ENCODE data around the gene GSTM1. TPM values are rescaled to one million over a fixed set of nuclear protein-coding genes. Genes with fewer than 3 reads are reported as not detected.
"Not testable (repeated sequence)": the region's sequence is repeated elsewhere in the genome, so short reads cannot be mapped to it uniquely, and the experiment has no call there.

The GSTM1 gene
- total RNA-seq, 1 donor from 2014 or later, result 13.8 TPM

DNA sequence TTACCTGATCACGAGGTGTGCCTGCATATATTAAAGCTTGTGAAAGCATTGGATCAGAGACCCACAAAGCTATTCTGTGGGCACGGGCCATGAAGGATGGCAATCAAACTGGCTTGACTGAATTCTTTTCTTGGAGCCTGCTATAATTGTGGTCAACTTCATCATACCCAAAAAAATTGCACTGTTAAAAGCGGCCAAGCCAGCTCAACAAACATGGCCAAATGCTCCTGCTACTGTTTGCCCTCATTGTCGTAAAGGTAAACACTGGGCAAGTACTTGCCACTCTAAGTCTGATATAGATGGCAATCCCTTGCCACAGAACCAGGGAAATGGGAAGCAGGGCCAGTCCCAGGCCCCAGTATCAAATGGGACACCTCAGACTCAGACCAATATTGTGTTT is 17.8 kb downstream of the GSTM1 start:
- Mint-ChIP-seq H3K27ac (no peak overlapping the region), H3K4me3 (no peak overlapping the region), H3K4me1 (no peaks in the 10 kb centered on the region), H3K9me3 (peaks cover 27% of the 10 kb centered on the region), H3K27me3 (ENCODE audit: insufficient read depth, low read depth) (peaks cover 5% of the 10 kb centered on the region), H3K36me3 (peaks cover 5% of the 10 kb centered on the region)
- no peak for DNase-seq (ENCODE audit: low spot score)
- no peaks in the 10 kb centered on the region for H3K4me1 ChIP-seq
- H3K36me3 ChIP-seq, result no peaks in the 10 kb centered on the region
- no peak overlapping the region for H3K27ac ChIP-seq
- no peak overlapping the region for H2AFZ ChIP-seq (replicated peaks)
- no peak overlapping the region for H3K4me2 ChIP-seq
- no peaks in the 10 kb centered on the region for H3K79me2 ChIP-seq (ENCODE audit: low read depth)
- no peaks in the 10 kb centered on the region for H3K27me3 ChIP-seq
- H4K20me1 ChIP-seq (ENCODE audit: low read depth), result no peaks in the 10 kb centered on the region
- TF ChIP-seq EZH2 (IDR thresholded peaks at IDR 0.05), result no peak
- no peak for TF ChIP-seq EZH2phosphoT487 (IDR thresholded peaks at IDR 0.05)
- TF ChIP-seq, protein P1, sequence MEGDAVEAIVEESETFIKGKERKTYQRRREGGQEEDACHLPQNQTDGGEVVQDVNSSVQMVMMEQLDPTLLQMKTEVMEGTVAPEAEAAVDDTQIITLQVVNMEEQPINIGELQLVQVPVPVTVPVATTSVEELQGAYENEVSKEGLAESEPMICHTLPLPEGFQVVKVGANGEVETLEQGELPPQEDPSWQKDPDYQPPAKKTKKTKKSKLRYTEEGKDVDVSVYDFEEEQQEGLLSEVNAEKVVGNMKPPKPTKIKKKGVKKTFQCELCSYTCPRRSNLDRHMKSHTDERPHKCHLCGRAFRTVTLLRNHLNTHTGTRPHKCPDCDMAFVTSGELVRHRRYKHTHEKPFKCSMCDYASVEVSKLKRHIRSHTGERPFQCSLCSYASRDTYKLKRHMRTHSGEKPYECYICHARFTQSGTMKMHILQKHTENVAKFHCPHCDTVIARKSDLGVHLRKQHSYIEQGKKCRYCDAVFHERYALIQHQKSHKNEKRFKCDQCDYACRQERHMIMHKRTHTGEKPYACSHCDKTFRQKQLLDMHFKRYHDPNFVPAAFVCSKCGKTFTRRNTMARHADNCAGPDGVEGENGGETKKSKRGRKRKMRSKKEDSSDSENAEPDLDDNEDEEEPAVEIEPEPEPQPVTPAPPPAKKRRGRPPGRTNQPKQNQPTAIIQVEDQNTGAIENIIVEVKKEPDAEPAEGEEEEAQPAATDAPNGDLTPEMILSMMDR (IDR thresholded peaks at IDR 0.05), result no peak
- no peak overlapping the region for H3K9ac ChIP-seq
- no peak overlapping the region for H3K4me3 ChIP-seq
- no peaks in the 10 kb centered on the region for H3F3A ChIP-seq (ENCODE audit: low read depth)
- no peaks in the 10 kb centered on the region for H3K9me3 ChIP-seq (ENCODE audit: low read depth)

DNA sequence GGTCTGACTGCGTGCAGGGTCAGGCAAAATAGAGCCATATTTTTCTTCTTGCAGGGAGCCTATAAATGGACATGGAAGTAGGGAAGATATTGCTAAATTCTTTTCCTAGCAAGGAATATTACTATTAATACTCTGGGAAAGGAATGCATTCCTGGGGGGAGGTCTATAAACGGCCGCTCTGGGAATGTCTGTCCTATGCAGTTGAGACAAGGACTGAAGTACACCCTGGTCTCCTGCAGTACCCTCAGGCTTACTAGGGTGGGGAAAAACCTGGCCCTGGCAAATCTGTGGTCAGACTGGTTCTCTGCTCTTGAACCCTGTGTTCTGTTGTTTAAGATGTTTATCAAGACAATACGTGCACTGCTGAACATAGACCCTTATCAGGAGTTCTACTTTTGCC is 21.3 kb downstream of the GSTM1 start:
- not testable (repeated sequence) for H3K4me1 ChIP-seq; H3K4me1 Mint-ChIP-seq; H3K36me3 Mint-ChIP-seq; H3K4me3 ChIP-seq; DNase-seq (ENCODE audit: low spot score); H3K4me2 ChIP-seq; H3K36me3 ChIP-seq; H3K4me3 Mint-ChIP-seq; H3F3A ChIP-seq (ENCODE audit: low read depth); H3K27me3 ChIP-seq; H4K20me1 ChIP-seq (ENCODE audit: low read depth); H3K79me2 ChIP-seq (ENCODE audit: low read depth); H3K27me3 Mint-ChIP-seq (ENCODE audit: insufficient read depth, low read depth); H2AFZ ChIP-seq (replicated peaks); H3K27ac Mint-ChIP-seq; H3K9me3 ChIP-seq (ENCODE audit: low read depth); H3K9ac ChIP-seq; H3K27ac ChIP-seq
- H3K9me3 Mint-ChIP-seq, result peaks cover 19% of the 10 kb centered on the region

GRCh38 chr1:109709822-109710221 is 22.2 kb downstream of the GSTM1 start:
- H3K9me3 Mint-ChIP-seq, result peaks cover 12% of the 10 kb centered on the region
- H3K9me3 ChIP-seq (ENCODE audit: low read depth); H2AFZ ChIP-seq (replicated peaks); H3K4me3 Mint-ChIP-seq; H3K36me3 ChIP-seq; H3K36me3 Mint-ChIP-seq; H3K9ac ChIP-seq; H3K27me3 ChIP-seq; H4K20me1 ChIP-seq (ENCODE audit: low read depth); H3K4me1 ChIP-seq; H3K4me3 ChIP-seq; H3K4me2 ChIP-seq; DNase-seq (ENCODE audit: low spot score); H3K27ac ChIP-seq; H3K79me2 ChIP-seq (ENCODE audit: low read depth); H3F3A ChIP-seq (ENCODE audit: low read depth); H3K27me3 Mint-ChIP-seq (ENCODE audit: insufficient read depth, low read depth); H3K4me1 Mint-ChIP-seq; H3K27ac Mint-ChIP-seq: not testable (repeated sequence)

- H3K27ac ChIP-seq; H3K4me3 Mint-ChIP-seq; H3K4me1 Mint-ChIP-seq; H3K9me3 ChIP-seq (ENCODE audit: low read depth); H3K9ac ChIP-seq; H3K36me3 ChIP-seq; H3F3A ChIP-seq (ENCODE audit: low read depth); DNase-seq (ENCODE audit: low spot score); H3K27me3 ChIP-seq; H3K4me1 ChIP-seq; H4K20me1 ChIP-seq (ENCODE audit: low read depth); H2AFZ ChIP-seq (replicated peaks); H3K27ac Mint-ChIP-seq; H3K36me3 Mint-ChIP-seq; H3K79me2 ChIP-seq (ENCODE audit: low read depth); H3K9me3 Mint-ChIP-seq; H3K4me3 ChIP-seq; H3K4me2 ChIP-seq: not testable (repeated sequence)
- peaks cover 13% of the 10 kb centered on the region for H3K27me3 Mint-ChIP-seq (ENCODE audit: insufficient read depth, low read depth)
Observed at GRCh38 chr1:109711593-109712320, 24.1 kb downstream of the GSTM1 start, which contains the start of gene GSTM5. Gene GSTM5, plus strand, starts transcription at chr1:109712251. Its CDS starts 62 bp downstream, at chr1:109712313.

- Histone ChIP-seq H3K9ac (no peak overlapping the region), H3K27ac (no peak overlapping the region), H3K36me3 (no peaks in the 10 kb centered on the region), H3K4me2 (no peak overlapping the region), H4K20me1 (ENCODE audit: low read depth) (no peaks in the 10 kb centered on the region), H2AFZ (replicated peaks) (no peak overlapping the region), H3K27me3 (no peaks in the 10 kb centered on the region), H3K9me3 (ENCODE audit: low read depth) (no peaks in the 10 kb centered on the region), H3K4me1 (no peaks in the 10 kb centered on the region), H3K4me3 (no peak overlapping the region), H3K79me2 (ENCODE audit: low read depth) (no peaks in the 10 kb centered on the region), H3F3A (ENCODE audit: low read depth) (no peaks in the 10 kb centered on the region)
- H3K4me1 Mint-ChIP-seq, result no peaks in the 10 kb centered on the region
- no peak for TF ChIP-seq EZH2phosphoT487 (IDR thresholded peaks at IDR 0.05)
- TF ChIP-seq, protein P1 (IDR thresholded peaks at IDR 0.05), result no peak
- no peak for TF ChIP-seq EZH2 (IDR thresholded peaks at IDR 0.05)
- peaks cover 14% of the 10 kb centered on the region for H3K27me3 Mint-ChIP-seq (ENCODE audit: insufficient read depth, low read depth)
- no peak overlapping the region for H3K4me3 Mint-ChIP-seq
- H3K27ac Mint-ChIP-seq, result no peak overlapping the region
- H3K9me3 Mint-ChIP-seq, result peaks cover 9% of the 10 kb centered on the region
- peaks cover 5% of the 10 kb centered on the region for H3K36me3 Mint-ChIP-seq
- DNase-seq (ENCODE audit: low spot score), result no peak
Observed at GRCh38 chr1:109712321-109712864, 24.8 kb downstream of the GSTM1 start.

Measured in neural progenitor cell (in vitro differentiated cells).